ENCODE results near the gene OSBP. TPM values are rescaled to one million over a fixed set of nuclear protein-coding genes. Genes with fewer than 3 reads are reported as not detected.

The OSBP gene
- total and polyA plus RNA-seq, 9 of the 15 experiments (the other 6 are each of a cell fraction or from before 2014, with no cell fraction given): 11.7 to 49.0 (median 28.7) TPM

DNA sequence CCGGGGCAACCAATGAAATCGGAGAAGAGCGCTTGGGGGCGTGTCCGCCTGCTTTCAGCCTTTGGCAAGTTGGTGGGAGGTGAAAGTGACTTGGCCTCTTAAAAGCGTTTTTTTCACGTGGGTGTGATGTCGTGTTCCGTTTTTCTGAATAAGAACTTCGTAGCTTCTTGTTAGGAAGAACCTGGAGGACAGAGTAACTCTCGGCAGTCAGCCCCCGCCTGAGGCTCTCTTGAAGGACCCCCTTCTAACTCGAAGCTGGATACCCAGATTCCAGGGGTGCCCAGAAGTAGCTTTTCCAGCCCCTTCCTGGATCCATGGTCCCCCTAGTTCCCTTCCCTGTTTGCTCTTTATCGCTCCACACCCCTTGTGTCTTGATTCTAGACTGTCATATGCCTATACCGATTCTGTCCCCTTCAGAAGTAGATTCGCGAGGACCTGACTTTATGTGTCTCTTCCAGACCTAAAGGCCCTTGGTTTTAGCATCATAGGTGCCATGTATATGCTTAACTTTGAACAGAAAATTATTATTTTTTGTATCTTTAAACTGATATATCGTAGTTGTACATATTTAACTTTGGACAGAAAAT lies 915 bp upstream of the OSBP start:
- peak; percentile 42 for FAIRE-seq
- DNase-seq (ENCODE audit: extremely low read depth in 1 of 4, low spot score in 3 of 4): peak; percentile 17 to 98 (median 74)
- WGBS (ENCODE audit: insufficient coverage, low coverage, missing lambda C conversion rate): under 1% methylated on average over 18 of the region's 18 CpGs
- TF ChIP-seq MAFG (tag; conservative IDR thresholded peaks at IDR 0.05) (no peak), ZBTB12 (CRISPR knock-in tag; IDR thresholded peaks at IDR 0.05) (no peak), PHF8 (IDR thresholded peaks at IDR 0.05; ENCODE audit: borderline replicate concordance, low read length) (peak; percentile 65; the same call in 1 of the 2 replicates), MECOM (CRISPR knock-in tag; IDR thresholded peaks at IDR 0.05) (no peak), BHLHE40 (IDR thresholded peaks at IDR 0.05; ENCODE audit: low read length) (peak; percentile 1; the same call in 1 of the 2 replicates), ZNF174 (CRISPR knock-in tag; IDR thresholded peaks at IDR 0.05) (no peak), CTCFL (IDR thresholded peaks at IDR 0.05; ENCODE audit: borderline replicate concordance, insufficient read depth, low read depth, low read length, poor library complexity, severe bottlenecking) (no peak), SP2 (IDR thresholded peaks at IDR 0.05; ENCODE audit: extremely low read depth, low read depth, low read length, poor library complexity, severe bottlenecking) (no peak), PML (IDR thresholded peaks at IDR 0.05; ENCODE audit: low read length) (peak; percentile 65; the same call in 1 of the 2 replicates), MAFK (IDR thresholded peaks at IDR 0.05; ENCODE audit: low read length) (no peak), ZNF347 (CRISPR knock-in tag; IDR thresholded peaks at IDR 0.05; ENCODE audit: low read depth) (no peak)
- TF ChIP-seq, protein P1, sequence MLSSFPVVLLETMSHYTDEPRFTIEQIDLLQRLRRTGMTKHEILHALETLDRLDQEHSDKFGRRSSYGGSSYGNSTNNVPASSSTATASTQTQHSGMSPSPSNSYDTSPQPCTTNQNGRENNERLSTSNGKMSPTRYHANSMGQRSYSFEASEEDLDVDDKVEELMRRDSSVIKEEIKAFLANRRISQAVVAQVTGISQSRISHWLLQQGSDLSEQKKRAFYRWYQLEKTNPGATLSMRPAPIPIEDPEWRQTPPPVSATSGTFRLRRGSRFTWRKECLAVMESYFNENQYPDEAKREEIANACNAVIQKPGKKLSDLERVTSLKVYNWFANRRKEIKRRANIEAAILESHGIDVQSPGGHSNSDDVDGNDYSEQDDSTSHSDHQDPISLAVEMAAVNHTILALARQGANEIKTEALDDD (IDR thresholded peaks at IDR 0.05): no peak
- TF ChIP-seq, protein P2, sequence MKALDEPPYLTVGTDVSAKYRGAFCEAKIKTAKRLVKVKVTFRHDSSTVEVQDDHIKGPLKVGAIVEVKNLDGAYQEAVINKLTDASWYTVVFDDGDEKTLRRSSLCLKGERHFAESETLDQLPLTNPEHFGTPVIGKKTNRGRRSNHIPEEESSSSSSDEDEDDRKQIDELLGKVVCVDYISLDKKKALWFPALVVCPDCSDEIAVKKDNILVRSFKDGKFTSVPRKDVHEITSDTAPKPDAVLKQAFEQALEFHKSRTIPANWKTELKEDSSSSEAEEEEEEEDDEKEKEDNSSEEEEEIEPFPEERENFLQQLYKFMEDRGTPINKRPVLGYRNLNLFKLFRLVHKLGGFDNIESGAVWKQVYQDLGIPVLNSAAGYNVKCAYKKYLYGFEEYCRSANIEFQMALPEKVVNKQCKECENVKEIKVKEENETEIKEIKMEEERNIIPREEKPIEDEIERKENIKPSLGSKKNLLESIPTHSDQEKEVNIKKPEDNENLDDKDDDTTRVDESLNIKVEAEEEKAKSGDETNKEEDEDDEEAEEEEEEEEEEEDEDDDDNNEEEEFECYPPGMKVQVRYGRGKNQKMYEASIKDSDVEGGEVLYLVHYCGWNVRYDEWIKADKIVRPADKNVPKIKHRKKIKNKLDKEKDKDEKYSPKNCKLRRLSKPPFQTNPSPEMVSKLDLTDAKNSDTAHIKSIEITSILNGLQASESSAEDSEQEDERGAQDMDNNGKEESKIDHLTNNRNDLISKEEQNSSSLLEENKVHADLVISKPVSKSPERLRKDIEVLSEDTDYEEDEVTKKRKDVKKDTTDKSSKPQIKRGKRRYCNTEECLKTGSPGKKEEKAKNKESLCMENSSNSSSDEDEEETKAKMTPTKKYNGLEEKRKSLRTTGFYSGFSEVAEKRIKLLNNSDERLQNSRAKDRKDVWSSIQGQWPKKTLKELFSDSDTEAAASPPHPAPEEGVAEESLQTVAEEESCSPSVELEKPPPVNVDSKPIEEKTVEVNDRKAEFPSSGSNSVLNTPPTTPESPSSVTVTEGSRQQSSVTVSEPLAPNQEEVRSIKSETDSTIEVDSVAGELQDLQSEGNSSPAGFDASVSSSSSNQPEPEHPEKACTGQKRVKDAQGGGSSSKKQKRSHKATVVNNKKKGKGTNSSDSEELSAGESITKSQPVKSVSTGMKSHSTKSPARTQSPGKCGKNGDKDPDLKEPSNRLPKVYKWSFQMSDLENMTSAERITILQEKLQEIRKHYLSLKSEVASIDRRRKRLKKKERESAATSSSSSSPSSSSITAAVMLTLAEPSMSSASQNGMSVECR (CRISPR knock-in tag; IDR thresholded peaks at IDR 0.05): no peak

More for the DNA sequence above, 915 bp upstream of the OSBP start:
- peaks cover 23% of the 10 kb centered on the region for H3K36me3 ChIP-seq (ENCODE audit: control insufficient read depth, insufficient read depth, low read length)
- H3K27me3 ChIP-seq (ENCODE audit: control insufficient read depth in 2 of 2, insufficient read depth in 2 of 2, low read length in 2 of 2): no peaks in the 10 kb centered on the region
- POLR2A ChIA-PET: interaction anchor here (0.6 to 3.8 kb wide), 23 partner anchors 9 to 185 kb away, joined by 3 to 33 read pairs (median 4); partner anchors contain the start of gene PATL1
- H3K9ac ChIP-seq (ENCODE audit: insufficient read depth in 1 of 2, low read depth in 2 of 2, low read length in 2 of 2): peak overlapping the region; percentile 83 to 87; a peak in 3 of 4 replicates
- intact Hi-C loops (cut with micrococcal nuclease) (loop anchor here (2.0 to 5.0 kb wide), 4 partner anchors 52 to 80 kb away; partner anchors contain the start of gene PATL1), in situ Hi-C loops (cut with MboI) (no loop called here)
- H4K20me1 ChIP-seq (replicated peaks; ENCODE audit: control insufficient read depth, insufficient read depth, low read length): 0 out of 2 replicates have a peak, but pooled peaks cover 6% of the 10 kb centered on the region
- CTCF ChIA-PET (ENCODE audit: low intra/inter-chr PET ratio): no interaction called here
- peak overlapping the region; percentile 78 for H3K4me3 ChIP-seq
- peaks cover 8 to 39% of the 10 kb centered on the region in 2 experiments for H3K4me1 ChIP-seq (replicated peaks in 1 of 2; ENCODE audit: control insufficient read depth in 2 of 2, insufficient read depth in 2 of 2, low read length in 2 of 2)
- H3K9me3 ChIP-seq (replicated peaks; ENCODE audit: control insufficient read depth, insufficient read depth, low read depth, low read length): no peaks in the 10 kb centered on the region
- ATAC-seq: peak; percentile 0; the same call in 1 of the 3 replicates
- TSS peak; percentile 89 for BruUV-seq (replicated peaks)
- peak overlapping the region; percentile 97 for H3K4me2 ChIP-seq (ENCODE audit: insufficient read depth, low read length)
- H2AFZ ChIP-seq (ENCODE audit: low read depth, low read length): peak overlapping the region; percentile 97
- H3K9me1 ChIP-seq (ENCODE audit: control insufficient read depth, insufficient read depth, low read length): no peaks in the 10 kb centered on the region
- peaks cover 38% of the 10 kb centered on the region for H3K79me2 ChIP-seq (ENCODE audit: control insufficient read depth, insufficient read depth, low read length)
- H3K27ac ChIP-seq (ENCODE audit: extremely low read depth, low read depth, low read length): peak overlapping the region; percentile 93

Measured in K562 (cell line).